ENCODE measurements around the gene IFT88. TPM values are rescaled to one million over a fixed set of nuclear protein-coding genes. Genes with fewer than 3 reads are reported as not detected.

Gene IFT88
- total RNA-seq, 1 donor: 20.3 TPM

Small RNAs within 50 kb of the gene (small RNA-seq; reads per million reads assigned to genes)
- gene RNU2-7P: not detected

Other genes with a start within 250 kb of the IFT88 start
- gene CRYL1, start 41.3 kb upstream of the IFT88 start, total RNA-seq: 12.7 and 13.0 TPM in 2 replicates
- 2.1 and 2.2 TPM in 2 replicates for gene IL17D, start 136.5 kb downstream of the IFT88 start, total RNA-seq
- 7.6 and 8.3 TPM in 2 replicates for gene EEF1AKMT1, start 206.8 kb downstream of the IFT88 start, total RNA-seq